ENCODE results near the gene WASF1.
"Not testable (repeated sequence)": the region's sequence is repeated elsewhere in the genome, so short reads cannot be mapped to it uniquely, and the experiment has no call there.

WASF1 gene

DNA sequence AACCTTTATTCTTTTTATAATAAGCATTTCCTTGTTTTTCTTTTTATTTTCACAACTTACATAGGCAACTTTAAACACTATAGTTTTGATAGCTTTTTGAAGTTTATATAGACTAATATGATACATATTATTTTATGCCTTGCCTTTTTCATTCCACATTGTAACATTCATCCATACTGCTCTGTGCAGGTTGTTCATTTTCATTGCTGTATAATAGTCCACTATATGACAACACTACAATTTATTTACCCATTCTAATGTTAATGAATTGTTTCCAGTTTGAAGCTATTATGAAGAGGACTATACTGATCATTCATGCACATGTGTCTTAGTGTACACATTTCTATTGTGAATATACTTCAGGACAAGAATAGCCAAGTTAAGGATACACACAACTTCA is 49.1 kb downstream of the WASF1 start:
- Histone ChIP-seq H3K4me3 (ENCODE audit: low read length) (no peak overlapping the region), H3K4me2 (ENCODE audit: low read length) (no peak overlapping the region), H3K27ac (ENCODE audit: low read length) (no peak overlapping the region), H3K36me3 (replicated peaks; ENCODE audit: low read depth, low read length) (no peaks in the 10 kb centered on the region), H2AFZ (ENCODE audit: low read depth, low read length) (no peak overlapping the region), H3K27me3 (ENCODE audit: low read depth, low read length) (no peaks in the 10 kb centered on the region), H4K20me1 (ENCODE audit: insufficient read depth, low read length) (no peaks in the 10 kb centered on the region), H3K4me1 (ENCODE audit: low read length) (no peaks in the 10 kb centered on the region), H3K79me2 (ENCODE audit: low read length) (no peaks in the 10 kb centered on the region), H3K9me3 (ENCODE audit: insufficient read depth, low read length) (no peaks in the 10 kb centered on the region), H3K9ac (ENCODE audit: low read length) (no peak overlapping the region)
- no peak for TF ChIP-seq EZH2phosphoT487 (IDR thresholded peaks at IDR 0.05; ENCODE audit: low read depth)
- TF ChIP-seq, protein P1, sequence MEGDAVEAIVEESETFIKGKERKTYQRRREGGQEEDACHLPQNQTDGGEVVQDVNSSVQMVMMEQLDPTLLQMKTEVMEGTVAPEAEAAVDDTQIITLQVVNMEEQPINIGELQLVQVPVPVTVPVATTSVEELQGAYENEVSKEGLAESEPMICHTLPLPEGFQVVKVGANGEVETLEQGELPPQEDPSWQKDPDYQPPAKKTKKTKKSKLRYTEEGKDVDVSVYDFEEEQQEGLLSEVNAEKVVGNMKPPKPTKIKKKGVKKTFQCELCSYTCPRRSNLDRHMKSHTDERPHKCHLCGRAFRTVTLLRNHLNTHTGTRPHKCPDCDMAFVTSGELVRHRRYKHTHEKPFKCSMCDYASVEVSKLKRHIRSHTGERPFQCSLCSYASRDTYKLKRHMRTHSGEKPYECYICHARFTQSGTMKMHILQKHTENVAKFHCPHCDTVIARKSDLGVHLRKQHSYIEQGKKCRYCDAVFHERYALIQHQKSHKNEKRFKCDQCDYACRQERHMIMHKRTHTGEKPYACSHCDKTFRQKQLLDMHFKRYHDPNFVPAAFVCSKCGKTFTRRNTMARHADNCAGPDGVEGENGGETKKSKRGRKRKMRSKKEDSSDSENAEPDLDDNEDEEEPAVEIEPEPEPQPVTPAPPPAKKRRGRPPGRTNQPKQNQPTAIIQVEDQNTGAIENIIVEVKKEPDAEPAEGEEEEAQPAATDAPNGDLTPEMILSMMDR (IDR thresholded peaks at IDR 0.05; ENCODE audit: low read depth, low read length): no peak

DNA sequence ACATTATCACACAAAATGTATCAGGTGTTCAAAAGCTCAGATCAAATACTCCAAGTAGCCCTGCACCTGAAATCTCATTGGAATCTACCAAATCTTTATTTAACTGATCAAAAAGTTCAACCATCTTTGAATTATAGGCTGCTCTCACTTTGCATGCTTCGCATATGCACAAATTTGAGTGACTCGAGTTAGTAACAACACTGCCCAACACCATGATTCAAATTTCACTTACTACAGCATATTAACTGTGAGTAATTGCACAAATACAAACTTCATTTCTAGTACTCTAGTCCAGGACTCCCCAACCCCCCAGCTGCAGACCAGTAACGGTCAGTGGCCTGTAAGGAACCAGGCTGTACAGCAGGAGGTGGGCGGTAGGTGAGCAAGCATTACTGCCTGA is 51.1 kb downstream of the WASF1 start:
- no peak overlapping the region for H3K27ac ChIP-seq (ENCODE audit: low read length)
- TF ChIP-seq, protein P1 (IDR thresholded peaks at IDR 0.05; ENCODE audit: low read depth, low read length): no peak
- TF ChIP-seq EZH2phosphoT487 (IDR thresholded peaks at IDR 0.05; ENCODE audit: low read depth): no peak
- H4K20me1 ChIP-seq (ENCODE audit: insufficient read depth, low read length): no peaks in the 10 kb centered on the region
- H3K4me2 ChIP-seq (ENCODE audit: low read length): no peak overlapping the region
- H3K9me3 ChIP-seq (ENCODE audit: insufficient read depth, low read length): no peaks in the 10 kb centered on the region
- no peak overlapping the region for H3K9ac ChIP-seq (ENCODE audit: low read length)
- no peaks in the 10 kb centered on the region for H3K27me3 ChIP-seq (ENCODE audit: low read depth, low read length)
- H3K4me1 ChIP-seq (ENCODE audit: low read length): no peaks in the 10 kb centered on the region
- no peaks in the 10 kb centered on the region for H3K79me2 ChIP-seq (ENCODE audit: low read length)
- H2AFZ ChIP-seq (ENCODE audit: low read depth, low read length): no peak overlapping the region
- no peak overlapping the region for H3K4me3 ChIP-seq (ENCODE audit: low read length)
- no peaks in the 10 kb centered on the region for H3K36me3 ChIP-seq (replicated peaks; ENCODE audit: low read depth, low read length)

DNA sequence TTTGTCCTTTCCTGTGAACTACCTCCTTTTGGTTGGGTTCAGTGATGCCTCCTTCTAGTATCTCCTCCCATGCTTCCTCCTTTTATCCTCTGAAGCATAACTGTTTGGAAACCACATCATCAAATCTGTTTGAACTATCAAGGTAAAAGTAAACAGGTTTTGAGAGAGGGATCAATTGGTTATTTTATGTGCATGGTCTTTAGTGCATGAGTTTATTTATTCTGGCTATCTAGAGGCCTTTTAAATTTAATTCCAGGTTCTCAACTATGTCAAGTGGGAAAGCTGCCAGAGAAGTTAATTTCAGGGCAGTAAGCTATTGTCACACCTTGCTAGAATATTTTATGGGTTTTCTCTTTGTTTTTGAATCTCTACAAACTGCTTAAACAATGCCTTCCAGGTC is 54.1 kb downstream of the WASF1 start:
- no peaks in the 10 kb centered on the region for H3K36me3 ChIP-seq (replicated peaks; ENCODE audit: low read depth, low read length)
- TF ChIP-seq, protein P1 (IDR thresholded peaks at IDR 0.05; ENCODE audit: low read depth, low read length): no peak
- TF ChIP-seq EZH2phosphoT487 (IDR thresholded peaks at IDR 0.05; ENCODE audit: low read depth): no peak

DNA sequence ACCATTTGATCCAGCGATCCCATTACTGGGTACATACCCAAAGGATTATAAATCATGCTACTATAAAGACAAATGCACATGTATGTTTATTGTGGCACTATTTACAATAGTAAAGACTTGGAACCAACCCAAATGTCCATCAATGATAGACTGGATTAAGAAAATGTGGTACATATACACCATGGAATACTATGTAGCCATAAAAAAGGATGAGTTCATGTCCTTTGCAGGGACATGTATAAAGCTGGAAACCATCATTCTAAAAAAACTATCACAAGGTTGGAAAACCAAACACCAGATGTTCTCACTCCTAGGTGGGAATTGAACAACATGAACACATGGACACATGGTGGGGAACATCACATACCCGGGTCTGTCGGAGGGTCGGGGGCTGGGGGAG is 57.8 kb downstream of the WASF1 start:
- not testable (repeated sequence) for H3K79me2 ChIP-seq (ENCODE audit: low read length); H2AFZ ChIP-seq (ENCODE audit: low read depth, low read length); H3K27me3 ChIP-seq (ENCODE audit: low read depth, low read length); H3K4me1 ChIP-seq (ENCODE audit: low read length); H3K36me3 ChIP-seq (replicated peaks; ENCODE audit: low read depth, low read length); H3K4me2 ChIP-seq (ENCODE audit: low read length); H3K9ac ChIP-seq (ENCODE audit: low read length); H3K27ac ChIP-seq (ENCODE audit: low read length); H3K4me3 ChIP-seq (ENCODE audit: low read length); H3K9me3 ChIP-seq (ENCODE audit: insufficient read depth, low read length); H4K20me1 ChIP-seq (ENCODE audit: insufficient read depth, low read length)

More for the DNA sequence above, 54.1 kb downstream of the WASF1 start:
- no peaks in the 10 kb centered on the region for H3K79me2 ChIP-seq (ENCODE audit: low read length)
- no peak overlapping the region for H3K4me2 ChIP-seq (ENCODE audit: low read length)
- no peak overlapping the region for H3K27ac ChIP-seq (ENCODE audit: low read length)
- H3K4me3 ChIP-seq (ENCODE audit: low read length): no peak overlapping the region
- no peaks in the 10 kb centered on the region for H3K27me3 ChIP-seq (ENCODE audit: low read depth, low read length)
- H3K9me3 ChIP-seq (ENCODE audit: insufficient read depth, low read length): no peaks in the 10 kb centered on the region
- H2AFZ ChIP-seq (ENCODE audit: low read depth, low read length): no peak overlapping the region
- no peak overlapping the region for H3K9ac ChIP-seq (ENCODE audit: low read length)
- no peaks in the 10 kb centered on the region for H3K4me1 ChIP-seq (ENCODE audit: low read length)
- H4K20me1 ChIP-seq (ENCODE audit: insufficient read depth, low read length): no peaks in the 10 kb centered on the region

DNA sequence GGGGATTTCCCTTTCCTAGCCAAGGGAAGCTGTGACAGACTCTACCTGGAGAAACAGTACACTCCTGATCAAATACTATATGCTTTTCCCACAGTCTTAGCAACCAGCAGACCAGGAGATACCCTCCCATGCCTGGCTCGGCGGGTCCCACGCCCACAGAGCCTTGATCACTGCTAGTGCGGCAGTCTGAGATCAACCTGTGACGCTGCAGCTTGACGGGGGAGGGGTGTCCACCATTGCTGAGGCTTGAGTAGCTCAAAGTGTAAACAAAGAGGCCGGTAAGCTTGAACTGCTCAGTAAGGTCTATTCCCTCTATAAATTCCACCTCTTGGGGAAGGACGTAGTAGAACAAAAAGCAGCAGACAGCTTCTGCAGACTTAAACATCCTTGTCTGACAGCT is 63.2 kb downstream of the WASF1 start:
- no peak overlapping the region for H3K4me3 ChIP-seq (ENCODE audit: low read length)

More for the DNA sequence above, 63.2 kb downstream of the WASF1 start:
- Histone ChIP-seq H3K4me1 (ENCODE audit: low read length) (no peaks in the 10 kb centered on the region), H3K9ac (ENCODE audit: low read length) (no peak overlapping the region), H3K36me3 (replicated peaks; ENCODE audit: low read depth, low read length) (no peaks in the 10 kb centered on the region), H3K27me3 (ENCODE audit: low read depth, low read length) (no peaks in the 10 kb centered on the region), H4K20me1 (ENCODE audit: insufficient read depth, low read length) (no peaks in the 10 kb centered on the region), H3K9me3 (ENCODE audit: insufficient read depth, low read length) (no peaks in the 10 kb centered on the region), H3K79me2 (ENCODE audit: low read length) (no peaks in the 10 kb centered on the region), H3K27ac (ENCODE audit: low read length) (no peak overlapping the region), H2AFZ (ENCODE audit: low read depth, low read length) (no peak overlapping the region), H3K4me2 (ENCODE audit: low read length) (no peak overlapping the region)
- TF ChIP-seq, protein P1 (IDR thresholded peaks at IDR 0.05; ENCODE audit: low read depth, low read length): no peak
- no peak for TF ChIP-seq EZH2phosphoT487 (IDR thresholded peaks at IDR 0.05; ENCODE audit: low read depth)
